Astrocyte of the spinal cord (primary cell): ENCODE measurements around the gene PRSS56.

Experiments used
- DNase-seq: peaks from one replicate; pipeline ENCODE4 v3.0.0; 2011; ENCODE audit warnings: low read depth, low spot score
- H3K4me3 ChIP-seq: 2 replicates; pipeline ENCODE4 v1.5.1; 2011; ENCODE audit warnings: low read depth, mild to moderate bottlenecking, low read length, moderate library complexity
- CTCF ChIP-seq: IDR thresholded peaks from 2 replicates; pipeline ENCODE4 v1.5.1; 2012; ENCODE audit warnings: low read depth, mild to moderate bottlenecking, low read length, inconsistent platforms
- in situ Hi-C: cut with HindIII; loops from 2 replicates; pipeline ENCODE4 v1.10.0; 2017; ENCODE audit warnings: low sequenced_read_pairs

Gene PRSS56

GRCh38 chr2:232483923-232484627, 36.1 kb upstream of the PRSS56 start:
- no peak for DNase-seq
- H3K4me3 ChIP-seq = no peak overlapping the region
- TF ChIP-seq CTCF = no peak
- in situ Hi-C loops = no loop called here

GRCh38 chr2:232484628-232485347, 35.4 kb upstream of the PRSS56 start:
- no peak overlapping the region for H3K4me3 ChIP-seq
- in situ Hi-C loops = no loop called here
- TF ChIP-seq CTCF = no peak
- no peak for DNase-seq

GRCh38 chr2:232485348-232485756, 34.8 kb upstream of the PRSS56 start:
- TF ChIP-seq CTCF = no peak
- in situ Hi-C loops = no loop called here
- no peak overlapping the region for H3K4me3 ChIP-seq
- no peak for DNase-seq

GRCh38 chr2:232485757-232486557, 34.2 kb upstream of the PRSS56 start:
- H3K4me3 ChIP-seq = no peak overlapping the region
- no peak for TF ChIP-seq CTCF
- no peak for DNase-seq
- in situ Hi-C loops = no loop called here

- DNase-seq = no peak
- H3K4me3 ChIP-seq = no peak overlapping the region
- TF ChIP-seq CTCF = no peak
- in situ Hi-C loops = no loop called here
These were observed 33.4 kb upstream of the PRSS56 start for GRCh38 chr2:232486558-232487384.
